Pancreas (tissue), 10 donors: ENCODE measurements around the gene LYAR. TPM values are rescaled to one million over a fixed set of nuclear protein-coding genes. Genes with fewer than 3 reads are reported as not detected.
A peak's percentile ranks its signal among the peaks of the same experiment; 100 is the strongest.

Source experiments
- ATAC-seq, 4 donors: fragments of 200-7000 bp; cut with Tn5 transposase; one replicate each; pipeline versions ENCODE4 v1.8.0 to v1.9.1; 2020; ENCODE audit warnings: mild to moderate bottlenecking in 4 of 4, moderate library complexity in 4 of 4
- DNase-seq, 6 donors: peaks; one replicate each; pipeline ENCODE4 v3.0.0-alpha.2; 2020
- FAIRE-seq: peaks from 2 replicates; lab custom pipeline; 2012; peaks lifted over from hg19 to GRCh38; lab: Jason Lieb, UNC
- H3K27ac ChIP-seq, 4 donors: fragments of 200-600 bp; sonication (generic); 1 replicate in 3 of 4; 2 replicates in 1 of 4; pipeline versions ENCODE4 v1.5.0 to v1.8.0; 2020
- H3K27me3 ChIP-seq, 4 donors: fragments of 200-600 bp; one replicate each; pipeline ENCODE4 v1.8.0; 2021
- H3K36me3 ChIP-seq, 3 donors: fragments of 200-600 bp; sonication (generic) in 1 of 3; one replicate each; pipeline versions ENCODE4 v1.5.0 to v1.8.0; 2020 to 2021
- H3K4me1 ChIP-seq, 3 donors: fragments of 200-600 bp; one replicate each; pipeline ENCODE4 v1.8.0; 2021
- H3K4me3 ChIP-seq, 4 donors: fragments of 200-600 bp; sonication (generic) in 2 of 4; one replicate each; pipeline versions ENCODE4 v1.5.0 to v1.8.0; 2020 to 2021
- H3K9me3 ChIP-seq, 4 donors: fragments of 200-600 bp; one replicate each; pipeline ENCODE4 v1.8.0; 2021
- WGBS, 2 donors: extraction: QIAGEN DNeasy Blood & Tissue Kit; methylation state at CpG; one replicate each; pipeline ENCODE4 v1.1.7; 2013; 5-methylcytosine and 5-hydroxymethylcytosine counted together
- intact Hi-C, 3 donors: fragments of 100-400 bp; cut with DNase I; formaldehyde crosslinking; loops; one replicate each; pipeline versions ENCODE4 v1.11.1 to v1.14.2; 2022
- polyA plus RNA-seq, 2 donors: library from polyadenylated mRNA; stranded (reverse); fragments of 200-250 nt; gene quantifications; one replicate each; pipeline ENCODE4 v1.2.3, GENCODE V29; 2013
- total RNA-seq, 6 donors: library from RNA; stranded (reverse); fragmentation: NEBNext Ultra II Directional in 4 of 6; extraction: Animal tissue kit (Norgen Biotek cat#: 25700) in 4 of 6; gene quantifications; one replicate each; pipeline versions ENCODE4 v1.2.1 to v1.2.4, GENCODE V29; 2021 to 2023
- TF ChIP-seq, protein P1 (sequence below), 4 donors: fragments of 200-600 bp; sonication (generic) in 3 of 4; IDR thresholded peaks; one replicate each; pipeline versions ENCODE4 v1.5.0 to v1.8.0; 2021; ENCODE audit warnings: antibody characterized with exemption in 4 of 4
- donor health status: healthy with polysubstance abuse.
- donor health status: DM: no; HTN: no; CAD: no; lungs with moderate emphysema.
- donor health status: DM: no; HTN: no; CAD: no.
- donor health status: control.
- donor health status: control.
- donor health status: Bipolar disorder and iron deficiency.
- donor health status: DM: yes; HTN: yes; CAD: no.
- donor health status: DM: no; HTN: no; CAD: no.
- donor health status: DM: no; HTN: no; CAD: no.
- donor health status: DM: yes; HTN: yes; CAD: no.

LYAR gene
- total and polyA plus RNA-seq, 8 donors = 1.5 to 6.6 (median 4.1) TPM

DNA sequence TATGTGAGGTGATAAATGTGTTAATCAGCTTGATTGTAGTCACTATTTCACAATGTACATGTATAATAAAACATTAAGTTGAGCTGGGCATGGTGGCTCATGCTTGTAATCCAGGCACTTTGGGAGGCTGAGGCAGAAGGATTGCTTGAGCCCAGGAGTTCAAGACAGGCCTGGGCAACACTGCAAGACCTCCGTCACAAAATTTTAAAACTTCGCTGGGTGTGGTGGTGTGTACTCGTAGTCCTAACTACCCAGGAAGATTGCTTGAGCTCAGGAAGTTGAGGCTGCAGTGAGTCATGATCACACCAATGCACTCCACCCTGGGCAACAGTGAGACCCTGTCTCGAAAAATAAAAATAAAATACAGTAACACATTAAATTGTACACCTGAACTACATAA, 20.1 kb downstream of the LYAR start:
- H3K27ac ChIP-seq = no peak overlapping the region
- FAIRE-seq (no peak), DNase-seq (no peak), ATAC-seq (peak in 1 of 4 donors; percentile 45)
- no peaks in the 10 kb centered on the region for H3K4me1 ChIP-seq
- peaks cover 0 to 14% (median 14%) of the 10 kb centered on the region in 3 donors for H3K36me3 ChIP-seq
- WGBS, 2 donors = 89% methylated on average over 4 of the region's 4 CpGs
- TF ChIP-seq, protein P1, sequence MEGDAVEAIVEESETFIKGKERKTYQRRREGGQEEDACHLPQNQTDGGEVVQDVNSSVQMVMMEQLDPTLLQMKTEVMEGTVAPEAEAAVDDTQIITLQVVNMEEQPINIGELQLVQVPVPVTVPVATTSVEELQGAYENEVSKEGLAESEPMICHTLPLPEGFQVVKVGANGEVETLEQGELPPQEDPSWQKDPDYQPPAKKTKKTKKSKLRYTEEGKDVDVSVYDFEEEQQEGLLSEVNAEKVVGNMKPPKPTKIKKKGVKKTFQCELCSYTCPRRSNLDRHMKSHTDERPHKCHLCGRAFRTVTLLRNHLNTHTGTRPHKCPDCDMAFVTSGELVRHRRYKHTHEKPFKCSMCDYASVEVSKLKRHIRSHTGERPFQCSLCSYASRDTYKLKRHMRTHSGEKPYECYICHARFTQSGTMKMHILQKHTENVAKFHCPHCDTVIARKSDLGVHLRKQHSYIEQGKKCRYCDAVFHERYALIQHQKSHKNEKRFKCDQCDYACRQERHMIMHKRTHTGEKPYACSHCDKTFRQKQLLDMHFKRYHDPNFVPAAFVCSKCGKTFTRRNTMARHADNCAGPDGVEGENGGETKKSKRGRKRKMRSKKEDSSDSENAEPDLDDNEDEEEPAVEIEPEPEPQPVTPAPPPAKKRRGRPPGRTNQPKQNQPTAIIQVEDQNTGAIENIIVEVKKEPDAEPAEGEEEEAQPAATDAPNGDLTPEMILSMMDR (IDR thresholded peaks at IDR 0.05) = no peak
- H3K27me3 ChIP-seq = no peaks in the 10 kb centered on the region
- no peak overlapping the region for H3K4me3 ChIP-seq
- intact Hi-C loops = no loop called here
- H3K9me3 ChIP-seq = no peaks in the 10 kb centered on the region

DNA sequence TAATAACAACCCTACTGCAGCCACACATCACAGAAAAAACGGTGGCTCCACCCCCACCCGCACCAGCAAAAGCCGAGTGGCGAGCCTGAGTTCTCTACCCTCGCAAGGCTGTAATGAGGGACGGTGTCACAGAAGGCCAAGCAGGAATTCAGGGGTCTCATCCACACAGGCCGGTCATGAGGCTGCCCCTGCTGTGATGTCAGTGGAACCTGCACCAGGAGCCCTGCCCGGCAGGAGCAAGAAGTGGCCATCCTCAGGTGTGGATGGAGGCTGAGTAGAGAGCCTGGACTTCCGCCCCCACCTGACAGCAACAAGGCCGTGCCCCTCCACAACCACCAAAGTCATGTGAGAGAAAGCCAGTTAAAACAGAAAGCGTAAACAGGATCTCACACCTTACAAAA, 20.6 kb downstream of the LYAR start:
- no peaks in the 10 kb centered on the region for H3K27me3 ChIP-seq
- ATAC-seq = peak in 1 of 4 donors; percentile 23
- intact Hi-C loops = no loop called here
- TF ChIP-seq, protein P1 (IDR thresholded peaks at IDR 0.05) = no peak
- H3K9me3 ChIP-seq = no peaks in the 10 kb centered on the region
- no peak overlapping the region for H3K27ac ChIP-seq
- H3K36me3 ChIP-seq = peaks cover 0 to 10% (median 9%) of the 10 kb centered on the region in 3 donors
- WGBS, 2 donors = 89 to 92% methylated on average over 11 of the region's 11 CpGs
- H3K4me1 ChIP-seq = no peaks in the 10 kb centered on the region
- DNase-seq = no peak
- no peak overlapping the region for H3K4me3 ChIP-seq
- FAIRE-seq = no peak

DNA sequence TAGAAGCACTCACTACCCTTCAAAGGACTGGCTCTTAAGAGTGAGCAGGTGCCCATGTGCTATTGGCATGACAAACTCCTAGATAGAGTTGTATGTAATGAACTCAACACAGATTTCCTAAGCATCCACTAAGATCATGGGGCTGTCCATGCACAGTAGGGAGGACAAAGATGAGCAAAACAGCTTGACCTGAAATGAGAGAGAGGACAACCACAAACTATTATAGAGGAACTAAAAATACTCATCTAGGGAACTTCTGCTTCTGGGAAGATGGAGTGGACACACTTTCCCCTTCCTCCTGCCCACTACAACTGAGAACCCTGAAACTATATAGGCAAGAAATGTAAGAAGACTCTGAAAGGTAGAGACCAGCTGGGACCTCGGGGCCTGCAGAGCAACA, 21.2 kb downstream of the LYAR start:
- TF ChIP-seq, protein P1 (IDR thresholded peaks at IDR 0.05) = no peak
- Histone ChIP-seq H3K4me3 (no peak overlapping the region), H3K27me3 (no peaks in the 10 kb centered on the region), H3K36me3 (peaks cover 0 to 7% (median 4%) of the 10 kb centered on the region in 3 donors), H3K4me1 (no peaks in the 10 kb centered on the region), H3K27ac (no peak overlapping the region), H3K9me3 (no peaks in the 10 kb centered on the region)
- 75 to 86% methylated on average over 1 of the region's 1 CpG for WGBS, 2 donors
- intact Hi-C loops = no loop called here
- FAIRE-seq = no peak
- no peak for DNase-seq
- ATAC-seq = peak in 2 of 4 donors; percentile 29 to 38

DNA sequence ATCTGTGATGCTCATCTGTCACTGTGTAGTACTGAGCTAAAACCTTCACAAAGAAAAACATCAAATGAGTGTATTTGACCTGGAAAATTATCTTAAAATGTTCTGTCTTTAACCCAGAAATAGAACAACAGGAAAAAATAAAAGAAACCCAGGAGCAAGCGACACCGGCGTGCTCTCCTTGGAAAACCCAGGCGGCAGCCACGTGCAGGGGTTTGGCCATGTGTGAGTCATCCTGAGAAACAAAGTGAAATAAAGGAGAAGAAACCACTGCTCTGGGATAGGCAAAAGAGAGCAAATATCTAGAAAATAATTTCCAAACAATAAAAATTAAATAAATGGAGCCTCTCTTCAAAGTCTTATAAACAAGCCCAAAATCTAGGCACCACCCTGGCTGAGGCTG, 22.0 kb downstream of the LYAR start:
- ATAC-seq = no peak
- H3K9me3 ChIP-seq = no peaks in the 10 kb centered on the region
- TF ChIP-seq, protein P1 (IDR thresholded peaks at IDR 0.05) = no peak
- no peak for FAIRE-seq
- intact Hi-C loops = no loop called here
- H3K27ac ChIP-seq = no peak overlapping the region
- no peaks in the 10 kb centered on the region for H3K4me1 ChIP-seq
- H3K36me3 ChIP-seq = no peaks in the 10 kb centered on the region
- no peak overlapping the region for H3K4me3 ChIP-seq
- H3K27me3 ChIP-seq = no peaks in the 10 kb centered on the region
- DNase-seq = no peak
- WGBS, 2 donors = 92 to 95% methylated on average over 5 of the region's 5 CpGs

DNA sequence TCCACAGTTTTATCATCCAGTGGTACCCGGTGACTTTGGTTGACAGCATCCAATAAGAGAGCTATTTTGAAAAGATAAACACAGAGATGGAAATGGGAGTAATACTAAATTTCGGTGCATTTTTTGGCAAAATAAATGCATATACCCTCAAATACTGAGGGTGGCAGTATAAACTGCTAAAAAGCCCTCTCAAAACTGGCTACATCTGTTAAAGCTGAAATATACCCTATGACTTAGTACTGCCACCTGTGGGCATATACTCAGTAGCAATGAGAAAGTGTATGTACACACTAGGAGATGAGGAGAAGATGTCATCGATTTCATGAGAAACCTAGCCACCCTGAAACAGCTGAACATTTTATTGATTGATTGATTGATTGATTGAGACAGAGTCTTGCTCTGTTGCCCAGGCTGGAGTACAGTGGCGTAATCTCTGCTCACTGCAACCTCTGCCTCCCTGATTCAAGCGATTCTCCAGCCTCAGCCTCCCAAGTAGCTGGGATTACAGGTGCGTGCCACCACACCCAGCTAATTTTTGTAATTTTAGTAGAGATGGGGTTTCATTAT, 29.7 kb downstream of the LYAR start:
- Histone ChIP-seq H3K4me3 (no peak overlapping the region), H3K9me3 (no peaks in the 10 kb centered on the region), H3K27me3 (no peaks in the 10 kb centered on the region), H3K4me1 (no peaks in the 10 kb centered on the region), H3K36me3 (no peaks in the 10 kb centered on the region), H3K27ac (no peak overlapping the region)
- TF ChIP-seq, protein P1 (IDR thresholded peaks at IDR 0.05) = no peak
- peak in 3 of 4 donors; percentile 55 to 70 (median 67) for ATAC-seq
- no peak for DNase-seq
- FAIRE-seq = no peak
- intact Hi-C loops = loop anchor here in 1 of 3 donors (5.0 kb wide), 1 partner anchor 72 kb away; no protein-coding TSS in a partner anchor
- WGBS, 2 donors = 62 to 67% methylated on average over 6 of the region's 6 CpGs
